SU-DHL-6 (cell line): ENCODE data around the gene SMAD1.

ENCODE experiments used
- H2AFZ ChIP-seq: fragments of 200-600 bp; sonication (generic); 2 replicates; pipeline ENCODE4 v1.6.1; 2014; ENCODE audit warnings: low read depth, mild to moderate bottlenecking, moderate library complexity, mixed read lengths, antibody characterized with exemption, low read length; ENCODE audit not compliant: severe bottlenecking
- H3F3A ChIP-seq: fragments of 200-600 bp; shearing (Covaris generic); 2 replicates; pipeline ENCODE4 v1.6.0; 2016; ENCODE audit warnings: antibody characterized with exemption, mild to moderate bottlenecking; ENCODE audit not compliant: insufficient read depth
- H3K27ac ChIP-seq: fragments of 200-600 bp; sonication (generic); 2 replicates; pipeline ENCODE4 v1.5.1; 2016; ENCODE audit warnings: low read depth, mild to moderate bottlenecking, low read length, moderate library complexity, mixed read lengths
- H3K27me3 ChIP-seq: fragments of 200-600 bp; sonication (generic), shearing (Covaris generic); 2 replicates; pipeline ENCODE4 v1.6.0; 2014; ENCODE audit warnings: mild to moderate bottlenecking, low read length
- H3K36me3 ChIP-seq: fragments of 200-600 bp; sonication (generic); 2 replicates; pipeline ENCODE4 v1.6.1; 2014; ENCODE audit warnings: mild to moderate bottlenecking, low read length, mixed read lengths
- H3K4me2 ChIP-seq: fragments of 300-600, 200-600 bp; shearing (Covaris generic), sonication (generic); 2 replicates; pipeline ENCODE4 v1.6.0; 2014; ENCODE audit warnings: low read length, low read depth, mild to moderate bottlenecking; ENCODE audit not compliant: poor library complexity, severe bottlenecking
- H3K4me3 ChIP-seq: fragments of 200-600 bp; sonication (generic); 2 replicates; pipeline ENCODE4 v1.5.1; 2014; ENCODE audit warnings: antibody characterized with exemption, low read length, mild to moderate bottlenecking, mixed read lengths; ENCODE audit not compliant: insufficient read depth, poor library complexity, severe bottlenecking
- H3K79me2 ChIP-seq: fragments of 200-600 bp; sonication (generic); 2 replicates; pipeline ENCODE4 v1.6.1; 2014; ENCODE audit warnings: mild to moderate bottlenecking, low read length, moderate library complexity; ENCODE audit not compliant: insufficient read depth
- H3K9ac ChIP-seq: fragments of 200-600 bp; sonication (generic); 2 replicates; pipeline ENCODE4 v1.7.0; 2014; ENCODE audit warnings: mild to moderate bottlenecking, low read length
- H3K9me2 ChIP-seq: fragments of 200-600 bp; sonication (generic); replicated peaks from 2 replicates; pipeline ENCODE4 v1.6.1; 2014; ENCODE audit warnings: low read length; ENCODE audit not compliant: insufficient read depth
- H3K9me3 ChIP-seq: fragments of 200-600 bp; sonication (generic); 2 replicates; pipeline ENCODE4 v1.6.1; 2014; ENCODE audit warnings: low read length, mixed read lengths; ENCODE audit not compliant: insufficient read depth
- H4K20me1 ChIP-seq: fragments of 200-600 bp; sonication (generic); 2 replicates; pipeline ENCODE4 v1.6.1; 2014; ENCODE audit warnings: low read depth, mild to moderate bottlenecking, antibody characterized with exemption, low read length, moderate library complexity, mixed read lengths
- CTCF ChIP-seq: fragments of 200-600 bp; sonication (generic); IDR thresholded peaks from one replicate; pipeline ENCODE4 v1.5.1; 2017; ENCODE audit warnings: antibody characterized with exemption, mild to moderate bottlenecking, low read length, moderate library complexity; ENCODE audit not compliant: insufficient read depth, poor library complexity, severe bottlenecking
- EZH2phosphoT487 ChIP-seq: fragments of 200-600 bp; sonication (generic), shearing (Covaris generic); conservative IDR thresholded peaks from 2 replicates; pipeline ENCODE4 v1.6.1; 2018; ENCODE audit warnings: mild to moderate bottlenecking, antibody characterized with exemption, low read length, moderate library complexity, mixed read lengths

Gene SMAD1

GRCh38 chr4:145438298-145438697, 43.4 kb upstream of the SMAD1 start:
- Histone ChIP-seq H3K79me2 (no peaks in the 10 kb centered on the region), H3K4me2 (no peak overlapping the region), H3K4me3 (no peak overlapping the region), H3K27me3 (no peaks in the 10 kb centered on the region), H4K20me1 (no peaks in the 10 kb centered on the region), H2AFZ (no peak overlapping the region), H3F3A (no peaks in the 10 kb centered on the region), H3K9ac (no peak overlapping the region), H3K9me2 (no peaks in the 10 kb centered on the region), H3K27ac (no peak overlapping the region), H3K9me3 (no peaks in the 10 kb centered on the region), H3K36me3 (no peaks in the 10 kb centered on the region)
- TF ChIP-seq EZH2phosphoT487 (no peak), CTCF (no peak)

- H3K4me3 ChIP-seq, result no peak overlapping the region
- H3K36me3 ChIP-seq, result no peaks in the 10 kb centered on the region
- H4K20me1 ChIP-seq, result no peaks in the 10 kb centered on the region
- no peak overlapping the region for H3K4me2 ChIP-seq
- no peaks in the 10 kb centered on the region for H3K27me3 ChIP-seq
- H3K9me2 ChIP-seq, result no peaks in the 10 kb centered on the region
- H2AFZ ChIP-seq, result no peak overlapping the region
- no peaks in the 10 kb centered on the region for H3K79me2 ChIP-seq
- no peak for TF ChIP-seq CTCF
- H3K9ac ChIP-seq, result no peak overlapping the region
- no peaks in the 10 kb centered on the region for H3K9me3 ChIP-seq
- H3K27ac ChIP-seq, result no peak overlapping the region
- no peaks in the 10 kb centered on the region for H3F3A ChIP-seq
Observed at GRCh38 chr4:145440292-145441007, 41.2 kb upstream of the SMAD1 start.

- Histone ChIP-seq H3K79me2 (no peaks in the 10 kb centered on the region), H3K9me3 (no peaks in the 10 kb centered on the region), H3K4me2 (no peak overlapping the region), H4K20me1 (no peaks in the 10 kb centered on the region), H3K9me2 (no peaks in the 10 kb centered on the region), H3K9ac (no peak overlapping the region), H3K27me3 (no peaks in the 10 kb centered on the region), H3F3A (no peaks in the 10 kb centered on the region), H2AFZ (no peak overlapping the region), H3K36me3 (no peaks in the 10 kb centered on the region), H3K4me3 (no peak overlapping the region), H3K27ac (no peak overlapping the region)
- TF ChIP-seq EZH2phosphoT487 (no peak), CTCF (no peak)
Observed at GRCh38 chr4:145446184-145446583, 35.5 kb upstream of the SMAD1 start.
